NCI-H1694 (cell line): ENCODE data around the gene TMEM208.

Experiments used
- DNase-seq: peaks from one replicate; lab custom pipeline; 2025; lab: John Stamatoyannopoulos, UW

The TMEM208 gene

DNA sequence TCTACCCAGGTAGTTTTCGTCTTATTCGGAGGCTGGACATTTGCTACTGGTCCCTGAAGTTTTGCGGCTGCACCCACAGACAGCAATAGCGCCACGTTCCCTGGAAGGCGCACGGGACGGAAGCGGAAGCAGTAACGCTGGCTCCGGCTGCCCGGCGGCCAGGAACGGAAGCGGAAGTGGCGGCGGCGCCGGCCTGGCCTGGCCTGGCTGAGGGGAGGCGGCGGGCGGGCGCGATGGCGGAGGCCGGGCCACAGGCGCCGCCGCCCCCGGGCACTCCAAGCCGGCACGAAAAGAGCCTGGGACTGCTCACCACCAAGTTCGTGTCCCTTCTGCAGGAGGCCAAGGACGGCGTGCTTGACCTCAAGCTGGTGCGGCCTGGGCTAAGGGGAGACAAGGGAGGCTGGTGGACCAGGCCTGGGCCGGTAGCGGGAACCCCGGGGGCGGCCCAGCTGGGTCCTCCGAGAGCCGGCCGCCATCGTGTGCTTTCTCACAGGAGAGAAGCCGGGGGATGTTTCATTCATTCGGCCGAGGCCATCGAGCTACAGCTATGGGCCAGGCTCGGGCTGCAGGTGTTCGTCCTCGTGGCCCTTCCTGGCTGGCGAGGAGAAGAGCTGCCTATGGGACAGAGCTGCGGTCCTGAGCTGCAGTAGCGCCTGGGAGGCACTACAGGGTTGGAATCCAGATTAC is 34.8 kb upstream of the TMEM208 start, which contains the start of gene E2F4:
Gene E2F4 (plus strand): TSS at position 161 of the 687 bp plus-strand sequence. CDS start 73 bp downstream, at position 234.
- DNase-seq, result peak; percentile 42

DNA sequence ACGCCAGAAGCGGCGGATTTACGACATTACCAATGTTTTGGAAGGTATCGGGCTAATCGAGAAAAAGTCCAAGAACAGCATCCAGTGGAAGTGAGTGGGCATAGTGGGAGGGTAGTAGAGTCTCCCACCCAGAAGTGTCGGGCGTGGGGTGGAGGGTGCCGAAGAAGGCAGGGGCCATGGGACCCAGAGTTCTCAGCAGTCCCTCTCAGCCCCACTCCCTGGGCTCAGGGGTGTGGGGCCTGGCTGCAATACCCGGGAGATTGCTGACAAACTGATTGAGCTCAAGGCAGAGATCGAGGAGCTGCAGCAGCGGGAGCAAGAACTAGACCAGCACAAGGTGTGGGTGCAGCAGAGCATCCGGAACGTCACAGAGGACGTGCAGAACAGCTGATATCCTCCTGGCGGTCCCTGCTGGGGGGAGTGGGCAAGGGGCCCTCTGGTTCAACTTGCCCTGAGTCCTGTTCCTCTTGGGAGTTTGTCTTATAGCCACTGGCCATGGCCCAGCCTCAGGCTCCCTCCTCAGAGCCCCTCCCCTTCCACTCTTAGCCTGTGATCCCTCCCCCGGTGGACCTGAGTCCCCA is 34.1 kb upstream of the TMEM208 start:
- no peak for DNase-seq

DNA sequence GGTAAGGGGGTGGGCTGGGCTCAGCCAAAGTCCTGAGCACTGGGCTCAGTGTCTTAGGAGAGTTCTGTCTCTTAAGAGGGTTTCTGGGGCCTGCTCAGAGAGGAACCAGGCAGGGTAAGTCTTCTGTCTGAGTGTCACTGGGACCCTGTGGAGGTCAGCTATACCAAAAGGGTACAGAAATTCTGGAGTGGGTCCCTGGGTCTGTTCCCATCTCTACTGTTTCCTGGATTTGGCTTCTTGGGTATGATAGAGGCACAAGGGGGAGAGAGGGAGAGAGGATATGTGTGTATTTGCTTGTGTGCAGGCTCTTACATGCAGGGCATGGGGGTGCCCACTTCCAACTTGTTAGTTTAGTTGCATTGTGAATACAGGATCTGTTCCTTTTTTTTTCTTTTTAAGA is 33.4 kb upstream of the TMEM208 start:
- no peak for DNase-seq

GRCh38 chr16:67194260-67194659 is 32.7 kb upstream of the TMEM208 start:
- no peak for DNase-seq

- no peak for DNase-seq
Observed at GRCh38 chr16:67195676-67196075, 31.3 kb upstream of the TMEM208 start.

- DNase-seq, result no peak
Observed at GRCh38 chr16:67196881-67197280, 30.0 kb upstream of the TMEM208 start.

DNA sequence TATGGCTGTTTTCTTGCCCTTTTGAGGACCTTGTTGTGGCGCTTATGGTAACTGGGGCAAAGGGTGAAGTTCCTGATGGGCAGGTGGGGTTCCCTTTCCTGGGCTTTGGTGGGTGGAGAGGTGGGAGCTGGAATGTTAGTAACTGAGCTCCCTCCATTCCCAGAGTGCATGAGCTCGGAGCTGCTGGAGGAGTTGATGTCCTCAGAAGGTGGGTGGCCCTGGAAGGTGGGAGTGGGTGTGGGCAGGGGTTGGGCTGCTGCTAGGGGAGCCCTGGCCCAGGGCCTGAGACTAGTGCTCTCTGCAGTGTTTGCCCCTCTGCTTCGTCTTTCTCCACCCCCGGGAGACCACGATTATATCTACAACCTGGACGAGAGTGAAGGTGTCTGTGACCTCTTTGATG is 29.2 kb upstream of the TMEM208 start:
- DNase-seq, result no peak

DNA sequence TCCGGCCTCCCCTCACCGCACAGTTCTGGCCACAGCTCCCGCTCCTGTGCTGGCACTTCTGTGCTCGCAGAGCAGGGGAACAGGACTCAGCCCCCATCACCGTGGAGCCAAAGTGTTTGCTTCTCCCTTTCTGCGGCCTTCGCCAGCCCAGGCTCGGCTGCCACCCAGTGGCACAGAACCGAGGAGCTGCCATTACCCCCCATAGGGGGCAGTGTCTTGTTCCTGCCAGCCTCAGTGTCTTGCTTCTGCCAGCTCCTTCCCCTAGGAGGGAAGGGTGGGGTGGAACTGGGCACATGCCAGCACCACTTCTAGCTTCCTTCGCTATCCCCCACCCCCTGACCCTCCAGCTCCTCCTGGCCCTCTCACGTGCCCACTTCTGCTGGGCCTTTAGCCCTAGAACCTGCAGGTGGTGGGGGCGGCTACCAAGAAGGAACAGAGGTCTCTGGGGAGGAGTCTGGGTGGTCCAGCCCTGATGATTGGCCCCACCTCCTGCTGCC is 28.6 kb upstream of the TMEM208 start:
- DNase-seq, result peak; percentile 34

DNA sequence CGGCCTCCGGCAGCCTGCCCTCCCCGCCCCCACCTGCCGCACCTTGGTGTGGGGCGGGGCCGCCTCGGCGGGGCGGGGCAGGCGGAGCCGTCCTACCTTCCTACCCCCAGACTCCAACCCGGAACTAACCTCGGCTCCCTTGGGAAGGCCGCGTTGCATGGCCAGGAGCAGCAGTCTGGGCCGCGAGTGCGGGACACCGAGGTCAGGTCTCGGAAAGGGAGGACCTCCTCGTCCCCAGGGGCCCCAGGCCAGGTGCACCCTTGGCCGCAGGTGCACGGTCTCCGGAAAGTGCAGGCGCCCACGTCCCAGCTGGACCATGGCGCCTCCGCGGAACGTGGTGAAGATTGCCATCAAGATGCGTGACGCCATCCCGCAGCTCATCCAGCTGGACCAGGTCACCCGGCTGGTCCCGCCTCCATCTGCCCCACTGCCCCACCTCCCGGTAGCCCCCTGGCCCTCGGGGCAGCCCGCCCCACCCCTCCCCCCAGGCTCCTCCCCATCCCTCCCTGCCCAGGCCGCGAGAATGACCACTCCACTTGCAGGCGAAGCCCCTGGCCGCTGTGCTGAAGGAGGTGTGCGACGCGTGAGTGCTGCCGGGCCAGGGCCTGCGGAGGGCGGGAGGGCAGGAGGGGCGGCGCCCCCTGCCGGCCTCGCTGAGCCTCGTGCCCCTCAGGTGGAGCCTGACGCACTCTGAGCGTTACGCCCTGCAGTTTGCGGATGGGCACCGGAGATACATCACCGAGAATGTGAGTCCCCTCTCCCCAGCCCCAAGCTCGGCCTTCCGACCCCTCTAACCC is 27.7 kb upstream of the TMEM208 start, which contains the start of gene ELMO3:
Gene ELMO3 (plus strand): TSS at position 121 of the 797 bp plus-strand sequence. CDS start 196 bp downstream, at position 317.
- no peak for DNase-seq

GRCh38 chr16:67199808-67200198 is 27.1 kb upstream of the TMEM208 start:
- DNase-seq, result no peak

DNA sequence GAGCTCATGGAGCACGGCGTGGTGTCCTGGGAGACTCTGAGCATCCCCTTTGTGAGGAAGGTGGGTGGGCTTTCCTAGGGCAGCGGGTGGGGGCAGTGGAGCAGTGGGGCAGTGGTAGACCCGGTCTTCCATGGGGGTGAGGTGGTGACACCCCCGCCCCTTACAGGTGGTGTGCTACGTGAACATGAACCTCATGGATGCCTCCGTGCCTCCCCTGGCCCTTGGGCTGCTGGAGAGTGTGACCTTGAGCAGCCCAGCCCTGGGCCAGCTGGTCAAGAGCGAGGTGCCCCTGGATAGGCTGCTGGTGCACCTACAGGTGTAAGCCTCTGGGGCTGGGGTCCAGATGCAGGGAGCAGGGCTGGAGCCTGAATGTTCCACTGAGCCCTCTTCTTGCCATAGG is 26.4 kb upstream of the TMEM208 start:
- DNase-seq, result no peak

DNA sequence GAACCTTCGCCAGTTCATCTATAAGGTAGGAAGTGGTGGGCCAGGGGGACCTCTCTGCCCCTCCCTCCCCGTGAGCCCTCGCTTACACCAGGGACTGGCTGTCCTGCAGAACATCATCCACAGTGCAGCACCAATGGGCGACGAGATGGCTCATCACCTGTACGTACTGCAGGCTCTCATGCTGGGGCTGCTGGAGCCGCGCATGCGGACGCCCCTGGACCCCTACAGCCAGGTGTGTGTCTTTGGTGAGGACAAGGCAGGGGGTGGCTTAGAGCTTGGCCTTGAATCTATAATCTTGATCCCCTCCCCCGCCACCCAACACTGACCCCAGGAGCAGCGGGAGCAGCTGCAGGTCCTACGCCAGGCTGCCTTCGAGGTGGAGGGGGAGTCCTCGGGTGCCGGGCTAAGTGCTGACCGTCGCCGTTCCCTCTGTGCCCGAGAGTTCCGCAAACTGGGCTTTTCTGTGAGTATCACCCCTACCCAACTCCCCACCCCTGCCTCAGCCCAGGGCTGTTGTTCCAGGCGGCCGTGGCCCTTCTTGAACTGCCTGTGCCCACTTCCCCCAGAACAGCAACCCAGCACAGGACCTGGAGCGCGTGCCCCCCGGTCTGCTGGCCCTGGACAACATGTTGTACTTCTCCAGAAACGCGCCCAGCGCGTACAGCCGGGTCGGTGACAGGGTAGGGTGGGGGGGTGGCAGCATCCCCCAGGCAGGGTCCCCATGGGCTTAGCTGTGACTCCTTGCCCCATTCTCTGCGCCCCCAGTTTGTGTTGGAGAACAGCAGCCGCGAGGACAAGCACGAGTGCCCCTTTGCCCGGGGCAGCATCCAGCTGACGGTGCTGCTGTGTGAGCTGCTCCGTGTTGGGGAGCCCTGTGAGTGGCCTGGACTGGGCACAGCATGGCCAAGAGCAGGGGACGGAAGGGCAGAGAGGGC is 25.3 kb upstream of the TMEM208 start:
- no peak for DNase-seq

DNA sequence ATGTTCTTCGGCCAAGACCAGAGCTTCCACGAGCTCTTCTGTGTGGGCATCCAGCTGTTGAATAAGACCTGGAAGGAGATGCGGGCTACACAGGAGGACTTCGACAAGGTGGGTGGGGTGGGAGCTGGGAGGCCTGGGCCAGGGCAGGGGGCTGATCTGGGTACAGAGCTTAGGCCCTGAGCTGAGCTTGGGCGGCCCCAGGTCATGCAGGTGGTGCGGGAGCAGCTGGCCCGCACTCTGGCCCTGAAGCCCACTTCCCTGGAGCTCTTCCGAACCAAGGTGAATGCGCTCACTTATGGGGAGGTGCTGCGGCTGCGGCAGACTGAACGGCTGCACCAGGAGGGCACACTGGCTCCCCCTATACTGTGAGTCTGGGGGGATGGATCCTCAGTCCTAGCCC is 24.5 kb upstream of the TMEM208 start:
- no peak for DNase-seq

GRCh38 chr16:67202956-67203493 is 23.9 kb upstream of the TMEM208 start:
- DNase-seq, result no peak

- no peak for DNase-seq
Observed at GRCh38 chr16:67204076-67204475, 22.9 kb upstream of the TMEM208 start.

DNA sequence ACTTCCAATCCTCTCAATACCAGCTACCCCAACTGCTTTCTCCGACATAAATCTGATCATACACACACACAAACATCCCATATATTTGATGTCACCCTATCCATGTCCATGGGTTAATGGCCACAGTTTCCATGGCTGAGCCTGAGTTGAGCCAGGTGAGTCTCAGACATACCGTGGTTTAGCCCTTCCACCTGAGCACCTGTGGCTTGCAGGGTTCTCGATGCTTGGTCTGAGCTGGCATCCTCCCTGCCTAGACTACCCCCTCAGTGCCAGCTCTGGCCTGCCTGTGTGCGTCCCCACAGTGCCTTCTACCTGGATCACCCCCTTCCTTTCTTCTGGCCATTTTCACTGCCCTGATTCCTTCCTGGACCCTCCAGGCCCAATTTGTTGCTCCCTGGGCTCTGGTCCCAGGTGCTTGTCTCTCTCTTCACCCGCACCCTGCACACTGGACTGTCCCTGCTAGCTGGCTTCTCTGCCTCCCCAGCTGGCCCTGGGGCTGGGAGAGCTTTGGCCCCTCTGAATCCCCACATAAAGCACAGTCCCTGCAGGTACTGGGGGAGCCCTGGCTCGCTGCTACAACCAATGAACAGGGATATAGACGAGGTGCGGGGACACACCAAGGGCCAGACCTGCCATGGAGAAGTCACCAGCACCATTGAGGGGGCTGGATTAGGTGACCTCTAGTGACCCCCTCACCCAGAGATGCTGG is 20.6 kb upstream of the TMEM208 start:
- DNase-seq, result no peak

GRCh38 chr16:67206838-67207248 is 20.1 kb upstream of the TMEM208 start:
- no peak for DNase-seq

DNA sequence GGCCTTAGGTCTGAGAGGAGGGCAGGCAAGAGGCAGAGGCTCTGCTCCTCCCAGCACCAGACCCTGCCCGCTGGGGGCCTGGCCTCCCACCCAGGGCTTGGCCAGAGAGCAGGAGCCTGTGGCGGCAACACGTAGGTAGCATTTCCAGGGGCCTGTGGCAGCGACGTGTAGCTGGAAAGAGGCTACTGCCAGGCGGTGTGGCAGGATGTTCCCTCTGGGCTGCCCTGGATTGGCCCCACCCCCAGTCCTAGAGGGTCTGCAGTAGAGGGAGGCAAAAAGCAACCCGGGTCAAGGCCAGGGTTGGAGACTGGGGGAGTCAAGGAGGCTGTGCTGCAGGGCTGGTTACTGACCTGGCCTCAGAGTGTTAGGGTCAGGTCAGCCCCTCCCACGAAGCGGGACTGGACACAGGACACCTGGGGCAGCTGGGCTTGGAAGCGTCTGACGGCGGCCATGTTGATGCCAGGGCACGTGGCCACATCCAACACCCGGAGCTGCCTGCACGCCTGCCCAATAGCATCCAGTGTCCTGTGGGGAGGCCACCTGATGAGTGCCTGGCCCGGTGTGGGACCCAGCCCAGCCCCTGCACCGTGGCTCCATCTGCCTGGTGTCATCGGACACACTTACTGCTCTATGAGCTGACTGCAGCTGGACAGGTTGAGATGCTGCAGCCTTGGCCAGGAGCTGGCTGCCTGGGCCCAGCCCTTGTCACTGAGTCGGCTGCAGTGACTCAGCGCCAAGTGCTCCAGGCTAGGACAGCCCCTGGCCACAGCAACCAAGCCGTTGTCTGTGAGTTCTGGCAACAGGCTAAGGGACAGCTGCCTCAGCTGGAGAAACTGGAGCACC is 19.5 kb upstream of the TMEM208 start:
- DNase-seq, result no peak

DNA sequence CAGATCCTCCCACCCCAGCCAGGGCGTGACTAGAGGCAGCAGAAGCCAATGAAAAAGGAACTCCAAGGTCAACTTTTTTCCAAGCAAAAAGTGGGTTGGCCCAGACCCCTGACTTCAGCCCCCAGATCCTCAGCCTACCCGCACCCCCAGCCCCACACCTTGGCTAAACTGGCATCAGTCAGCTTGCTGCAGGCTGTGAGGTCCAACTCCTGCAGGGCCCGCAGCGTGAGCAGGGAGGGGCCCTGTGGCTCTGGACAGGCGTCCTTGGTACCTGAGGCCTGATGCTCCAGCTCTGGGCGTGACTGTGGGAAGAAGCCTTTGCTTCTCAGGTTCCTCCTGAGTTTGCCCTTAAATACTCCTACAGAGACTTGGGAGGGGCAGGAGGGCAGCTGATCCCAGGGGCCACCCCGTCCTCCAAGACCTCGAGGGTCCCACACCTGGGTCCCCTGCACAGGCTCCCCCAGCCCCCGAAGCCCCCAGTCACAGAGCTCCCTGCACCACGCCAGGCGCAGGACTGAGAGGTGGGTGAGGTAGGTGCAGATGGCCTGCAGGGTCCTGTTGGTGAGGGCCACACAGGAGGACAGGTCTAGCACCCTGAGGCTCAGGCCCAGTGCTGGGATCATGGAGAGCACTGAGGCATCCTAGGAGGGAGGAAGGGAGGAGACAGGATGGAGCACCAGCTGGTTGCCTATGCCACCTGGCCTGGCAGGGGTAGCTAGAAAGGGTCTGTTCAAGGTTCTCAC is 18.6 kb upstream of the TMEM208 start:
- no peak for DNase-seq
